Stimulated activated CD8-positive, alpha-beta memory T cell treated with anti-CD3 and anti-CD28 coated beads, Interleukin-4, amount 100 ng/mL, for 4 hours (primary cell): Measurements from ENCODE around the gene MME.
"Not testable (repeated sequence)": the region's sequence is repeated elsewhere in the genome, so short reads cannot be mapped to it uniquely, and the experiment has no call there.

Experiments used
- DNase-seq, 2 donors: peaks; one replicate each; pipeline ENCODE4 v3.0.0-alpha.2; 2020; ENCODE audit warnings: low read depth in 2 of 2, low spot score in 1 of 2

Gene MME

DNA sequence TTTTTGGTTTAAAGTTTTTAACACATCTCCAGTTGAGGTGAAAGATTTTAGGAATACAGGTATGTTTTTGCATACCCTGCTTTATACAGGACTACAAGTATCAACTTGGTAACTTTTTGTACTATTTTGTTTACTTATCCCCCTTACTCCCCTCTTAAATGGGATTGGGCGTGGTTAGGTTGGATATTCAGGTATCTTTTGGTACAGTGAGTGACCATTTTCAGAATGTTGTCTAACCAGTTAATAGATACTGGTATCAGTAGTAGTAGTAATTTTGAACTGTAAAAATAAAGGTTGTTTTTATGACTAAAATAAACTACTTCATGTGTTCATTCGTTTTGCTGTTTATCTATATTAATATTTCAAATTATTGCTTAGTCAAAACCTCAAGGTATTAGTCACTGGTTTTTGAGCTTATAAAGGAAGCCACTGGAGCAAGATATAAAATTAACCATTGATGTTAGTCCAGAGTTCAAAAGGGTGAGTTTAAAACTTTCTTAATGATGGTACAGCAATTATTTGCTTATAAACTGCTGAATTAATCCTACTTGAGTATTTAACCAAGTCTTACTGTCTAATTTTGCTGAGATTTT, 3.3 kb downstream of the MME start:
- no peak for DNase-seq

DNA sequence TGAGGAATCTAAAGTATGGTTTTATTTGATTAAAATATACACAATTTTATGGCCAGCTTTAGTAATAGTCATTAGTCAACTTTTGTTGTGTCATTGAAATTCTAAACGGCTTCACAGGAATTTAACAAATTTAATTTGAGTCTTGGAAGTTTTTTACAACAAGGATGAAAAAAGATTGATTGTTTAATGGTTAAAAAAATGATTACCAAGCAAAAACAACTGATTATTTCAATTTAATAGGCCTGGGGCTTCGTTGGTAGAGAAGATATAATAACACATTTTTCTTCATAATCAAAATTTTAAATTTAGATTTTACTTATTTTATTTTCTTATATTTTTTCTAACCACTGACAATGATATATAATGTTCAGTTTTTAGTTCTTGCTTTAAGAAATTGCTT, 4.4 kb downstream of the MME start:
- no peak for DNase-seq

DNA sequence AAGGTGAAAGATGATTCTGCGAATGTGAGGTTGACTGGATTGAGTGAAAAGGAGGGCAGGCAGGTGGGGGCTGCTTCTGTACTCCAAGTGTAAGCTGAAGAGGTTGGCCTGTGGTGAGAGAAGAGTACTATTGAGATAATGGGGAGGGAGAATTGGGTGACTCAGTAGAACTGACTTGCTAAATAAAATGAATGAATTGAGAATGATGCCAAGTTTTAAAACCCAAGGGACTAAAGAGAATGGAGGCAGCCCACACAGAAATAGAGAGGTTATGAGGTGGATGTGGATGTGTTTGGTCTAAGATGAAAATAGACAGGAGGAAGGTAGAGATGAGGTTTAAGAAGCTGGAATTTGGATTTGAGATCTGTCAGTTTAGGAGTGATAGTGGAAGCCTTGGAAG, 5.9 kb downstream of the MME start:
- no peak for DNase-seq

GRCh38 chr3:155088706-155089345, 8.7 kb downstream of the MME start:
- DNase-seq, result no peak

DNA sequence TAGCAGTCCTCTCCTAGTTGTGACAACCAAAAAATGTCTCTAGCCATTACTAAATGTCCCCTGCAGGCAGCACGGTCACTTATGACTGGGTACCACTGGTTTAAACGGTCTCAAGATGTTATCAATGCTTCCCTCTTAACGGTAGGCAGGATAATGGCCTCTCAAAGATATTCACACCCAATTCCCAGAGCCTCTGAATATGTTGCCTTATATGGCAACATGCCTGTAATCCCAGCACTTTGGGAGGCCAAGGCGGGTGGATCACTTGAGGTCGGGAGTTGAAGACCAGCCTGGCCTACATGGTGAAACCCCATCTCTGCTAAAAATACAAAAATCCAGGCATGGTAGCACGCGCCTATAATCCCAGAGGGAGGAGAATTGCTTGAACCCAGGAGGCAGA, 9.4 kb downstream of the MME start:
- no peak for DNase-seq

GRCh38 chr3:155093261-155093660, 13.1 kb downstream of the MME start:
- DNase-seq, result no peak

- no peak for DNase-seq
Measured at GRCh38 chr3:155096303-155097008, 16.3 kb downstream of the MME start.

GRCh38 chr3:155097009-155097349, 16.9 kb downstream of the MME start:
- DNase-seq, result no peak

GRCh38 chr3:155101398-155101797, 21.3 kb downstream of the MME start:
- no peak for DNase-seq

DNA sequence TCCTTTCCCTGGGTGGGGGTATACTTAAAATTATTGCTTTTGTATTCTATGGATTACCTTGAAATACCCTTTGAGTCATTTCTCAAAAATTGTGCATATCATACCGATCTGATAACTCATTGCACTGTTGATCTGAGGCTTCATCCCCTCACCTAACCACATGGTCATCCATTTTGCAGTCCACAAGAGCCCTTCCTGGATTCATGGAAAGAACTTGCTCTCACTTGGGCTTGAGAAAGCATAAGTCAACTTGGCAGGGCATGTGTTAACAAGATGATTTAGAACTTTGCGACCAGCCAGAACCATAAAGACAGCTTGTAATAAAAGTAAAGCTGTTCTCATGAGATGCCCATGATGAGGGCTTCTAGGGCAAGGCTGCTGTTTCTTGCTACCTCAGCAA, 22.2 kb downstream of the MME start:
- DNase-seq, result no peak

DNA sequence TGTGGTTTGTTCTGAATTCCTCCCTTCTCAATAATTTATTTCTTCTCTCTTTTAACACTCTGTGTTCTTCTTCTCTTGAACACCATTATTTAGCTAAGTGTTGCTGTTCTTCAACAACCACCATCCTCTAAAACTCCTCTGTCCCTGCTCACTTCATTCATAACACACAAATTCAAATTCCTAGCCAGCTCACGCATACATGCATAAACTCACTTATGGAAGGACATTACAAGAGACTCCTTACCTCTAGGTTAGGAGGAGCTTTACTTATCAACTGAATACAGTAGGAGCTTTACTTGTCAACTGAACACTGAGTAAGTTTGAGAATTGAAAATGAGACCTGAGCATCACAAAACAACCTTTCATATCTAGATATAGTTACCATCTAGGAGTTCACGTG, 23.6 kb downstream of the MME start:
- DNase-seq, result no peak

DNA sequence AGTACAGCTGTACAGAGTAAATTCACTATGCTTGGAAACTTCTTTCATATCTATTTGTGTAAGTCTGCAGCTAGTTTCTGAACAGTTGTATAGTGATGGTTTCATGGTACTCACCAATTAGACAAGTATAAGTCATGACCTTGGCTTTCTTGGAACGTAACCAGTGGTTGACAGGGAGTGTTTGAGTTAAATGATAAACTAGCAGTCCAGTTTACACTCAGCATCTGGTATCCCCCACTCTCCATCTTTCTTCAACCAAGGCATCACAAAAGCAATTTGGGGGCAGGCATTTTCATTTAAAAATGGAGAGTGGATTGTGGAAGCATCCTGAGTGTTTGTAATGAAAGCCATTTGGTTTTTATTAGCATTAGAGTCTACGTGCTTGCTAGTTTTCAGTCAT, 26.0 kb downstream of the MME start:
- no peak for DNase-seq

GRCh38 chr3:155110022-155110421, 29.9 kb downstream of the MME start:
- no peak for DNase-seq

- no peak for DNase-seq
Measured at GRCh38 chr3:155110996-155111901, 31.1 kb downstream of the MME start.

DNA sequence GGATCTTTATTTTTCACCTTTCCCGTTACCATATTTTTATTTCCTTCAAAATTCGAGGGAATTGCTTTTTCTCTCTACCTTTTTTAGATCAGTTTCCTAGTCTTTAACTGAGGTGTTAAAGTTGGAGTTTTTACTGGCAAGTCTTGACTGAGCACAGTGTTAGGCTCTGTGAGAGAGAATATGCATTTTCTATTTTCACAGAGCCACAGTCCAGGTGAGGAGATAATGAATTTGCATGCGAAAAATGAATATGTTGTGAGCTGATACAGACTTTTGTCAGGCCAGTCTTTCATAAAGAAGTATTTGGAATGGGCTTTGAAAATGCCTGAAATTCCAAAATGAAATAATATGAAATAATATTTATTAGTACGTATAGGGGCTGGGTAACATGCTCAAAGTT, 31.9 kb downstream of the MME start:
- no peak for DNase-seq

DNA sequence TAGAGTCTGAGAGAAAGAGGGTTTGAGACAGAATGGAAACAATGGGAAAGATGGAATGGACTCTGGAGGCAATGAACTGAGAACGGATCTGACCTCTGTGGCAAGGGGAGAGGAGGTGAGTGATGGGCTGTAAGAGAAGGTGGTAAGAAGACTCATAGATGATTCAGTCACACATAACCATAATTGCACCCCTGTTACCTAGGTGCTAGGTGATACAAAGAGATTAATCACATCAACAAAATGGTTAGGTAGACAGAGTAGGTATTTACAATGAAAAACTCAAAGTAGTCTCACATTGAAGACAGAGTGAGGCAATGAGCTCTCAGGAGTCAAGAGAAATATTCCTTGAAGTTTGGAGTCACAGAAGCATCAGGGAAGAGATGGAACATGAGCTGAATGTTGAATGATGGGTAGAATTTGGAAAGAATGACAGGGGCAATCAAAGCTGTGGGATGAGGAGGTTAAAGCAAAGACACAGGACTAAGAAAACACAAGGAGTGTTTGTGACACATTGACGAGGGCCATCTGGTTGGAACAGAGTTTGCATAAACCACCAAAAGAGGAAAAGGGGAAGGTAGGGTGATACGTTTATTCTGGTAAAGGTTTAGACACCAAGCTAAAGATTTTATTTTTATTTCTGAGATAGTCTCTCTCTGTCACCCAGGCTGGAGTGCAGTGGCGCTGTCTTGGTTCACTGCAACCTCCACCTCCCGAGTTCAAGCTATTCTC, 32.7 kb downstream of the MME start:
- no peak for DNase-seq

DNA sequence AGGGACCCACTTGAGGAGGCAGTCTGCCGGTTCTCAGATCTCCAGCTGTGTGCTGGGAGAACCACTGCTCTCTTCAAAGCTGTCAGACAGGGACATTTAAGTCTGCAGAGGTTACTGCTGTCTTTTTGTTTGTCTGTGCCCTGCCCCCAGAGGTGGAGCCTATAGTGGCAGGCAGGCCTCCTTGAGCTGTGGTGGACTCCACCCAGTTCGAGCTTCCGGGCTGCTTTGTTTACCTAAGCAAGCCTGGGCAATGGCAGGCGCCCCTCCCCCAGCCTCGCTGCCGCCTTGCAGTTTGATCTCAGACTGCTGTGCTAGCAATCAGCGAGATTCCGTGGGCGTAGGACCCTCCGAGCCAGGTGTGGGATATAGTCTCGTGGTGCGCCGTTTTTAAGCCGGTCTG, 44.6 kb downstream of the MME start:
- not testable (repeated sequence) for DNase-seq

DNA sequence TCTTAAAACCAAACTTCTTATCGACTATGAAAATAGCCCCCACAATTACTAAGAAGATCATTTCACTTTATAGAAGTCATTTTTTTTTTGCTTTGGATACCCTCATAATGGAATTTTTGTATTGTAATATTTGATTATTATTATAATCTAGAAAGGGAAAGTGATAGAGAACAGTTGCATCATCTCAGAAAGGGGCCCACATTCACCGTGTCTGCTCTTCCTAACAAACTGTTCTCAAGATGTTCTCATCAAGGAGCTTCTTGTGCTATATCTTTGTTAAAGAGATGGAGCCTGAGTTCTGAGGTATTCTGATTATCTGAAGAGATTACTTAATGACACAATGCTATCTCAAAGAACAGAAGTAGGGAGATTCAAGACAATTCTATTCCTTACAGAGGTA, 49.3 kb downstream of the MME start:
- no peak for DNase-seq

- no peak for DNase-seq
Measured at GRCh38 chr3:155130001-155130400, 49.9 kb downstream of the MME start.

DNA sequence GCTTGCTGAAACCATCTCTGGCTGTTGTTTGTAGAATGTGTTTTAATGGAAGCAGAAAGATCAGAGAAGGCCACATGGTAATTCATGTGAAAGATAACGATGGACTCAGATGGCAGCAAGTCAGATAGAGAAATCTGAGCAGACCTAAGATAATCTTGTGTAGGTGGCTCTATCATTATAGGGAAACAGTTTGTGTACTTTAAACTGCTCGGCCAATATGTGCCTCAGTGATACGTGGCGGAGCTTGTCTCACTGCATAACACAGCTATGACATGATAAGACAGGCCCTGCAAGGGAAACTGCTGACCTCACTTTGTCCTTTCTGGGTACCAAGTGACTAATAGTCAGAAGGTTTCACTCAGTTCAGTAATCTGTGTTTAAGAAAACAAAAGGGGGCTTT, 51.0 kb downstream of the MME start:
- no peak for DNase-seq

- not testable (repeated sequence) for DNase-seq
Measured at GRCh38 chr3:155134311-155134710, 54.2 kb downstream of the MME start.
